Prostate gland (tissue), 2 donors: ENCODE data around the gene HMGB4.

Source experiments
- CTCF ChIP-seq, 4 experiments: fragments of 200-600 bp in 2 of 4; fragments of 450-650 bp in 2 of 4; sonication (generic) in 2 of 4; IDR thresholded peaks; 1 replicate in 3 of 4; 2 replicates in 1 of 4; pipeline ENCODE4 v1.5.1; 2016 to 2019; ENCODE audit warnings: antibody characterized with exemption in 4 of 4, mild to moderate bottlenecking in 2 of 4, moderate library complexity in 2 of 4
- POLR2A ChIP-seq: fragments of 450-650 bp; IDR thresholded peaks from one replicate; pipeline ENCODE4 v1.6.1; 2016; ENCODE audit warnings: antibody characterized with exemption, mild to moderate bottlenecking
- POLR2AphosphoS5 ChIP-seq: sonication (generic); formaldehyde crosslinking; IDR thresholded peaks from one replicate; pipeline ENCODE4 v1.6.1; 2017; ENCODE audit warnings: antibody characterized with exemption

GRCh38 chr1:33893147-33893830, 29.4 kb downstream of the HMGB4 start:
- TF ChIP-seq POLR2A, result no peak
- no peak for TF ChIP-seq CTCF (IDR thresholded peaks at IDR 0.05)
- TF ChIP-seq POLR2AphosphoS5, result no peak
